Right atrium auricular region (tissue), 2 donors: ENCODE measurements around the gene ZBTB18. TPM values are rescaled to one million over a fixed set of nuclear protein-coding genes. Genes with fewer than 3 reads are reported as not detected.

Experiments
- DNase-seq: peaks from one replicate; pipeline ENCODE4 v3.0.0-alpha.2; 2019; ENCODE audit warnings: low spot score
- H3K27ac ChIP-seq, 2 donors: fragments of 200-600 bp; sonication (generic); 1 replicate in 1 of 2; 2 replicates in 1 of 2; pipeline ENCODE4 v1.5.1; 2016 to 2019
- H3K27me3 ChIP-seq, 2 donors: fragments of 200-600 bp; sonication (generic); one replicate each; pipeline versions ENCODE4 v1.5.1 to v1.6.0; 2017 to 2019
- H3K36me3 ChIP-seq: fragments of 200-600 bp; sonication (generic); one replicate; pipeline ENCODE4 v1.5.1; 2016
- H3K4me1 ChIP-seq, 2 donors: fragments of 200-600 bp; sonication (generic); one replicate each; pipeline versions ENCODE4 v1.5.1 to v1.6.0; 2017 to 2019
- H3K4me3 ChIP-seq, 2 donors: fragments of 200-600 bp; sonication (generic); 1 replicate in 1 of 2; 2 replicates in 1 of 2; pipeline ENCODE4 v1.5.1; 2017 to 2019; ENCODE audit warnings: mild to moderate bottlenecking in 1 of 2, moderate library complexity in 1 of 2
- H3K9me3 ChIP-seq, 2 donors: fragments of 200-600 bp; sonication (generic); one replicate each; pipeline ENCODE4 v1.5.1; 2019
- total RNA-seq, 2 donors: library from RNA; depleted of rRNA; stranded (reverse); fragments of >200 nt; gene quantifications; one replicate each; pipeline ENCODE4 v1.1.0, GENCODE V29; 2016
- TF ChIP-seq, protein P1 (sequence below), 2 donors: fragments of 200-600 bp; sonication (generic); IDR thresholded peaks; one replicate each; pipeline ENCODE4 v1.5.1; 2019; ENCODE audit warnings: antibody characterized with exemption in 2 of 2

ZBTB18 gene
- total RNA-seq, 2 donors from 2014 or later, result 14.9 to 19.7 TPM

DNA sequence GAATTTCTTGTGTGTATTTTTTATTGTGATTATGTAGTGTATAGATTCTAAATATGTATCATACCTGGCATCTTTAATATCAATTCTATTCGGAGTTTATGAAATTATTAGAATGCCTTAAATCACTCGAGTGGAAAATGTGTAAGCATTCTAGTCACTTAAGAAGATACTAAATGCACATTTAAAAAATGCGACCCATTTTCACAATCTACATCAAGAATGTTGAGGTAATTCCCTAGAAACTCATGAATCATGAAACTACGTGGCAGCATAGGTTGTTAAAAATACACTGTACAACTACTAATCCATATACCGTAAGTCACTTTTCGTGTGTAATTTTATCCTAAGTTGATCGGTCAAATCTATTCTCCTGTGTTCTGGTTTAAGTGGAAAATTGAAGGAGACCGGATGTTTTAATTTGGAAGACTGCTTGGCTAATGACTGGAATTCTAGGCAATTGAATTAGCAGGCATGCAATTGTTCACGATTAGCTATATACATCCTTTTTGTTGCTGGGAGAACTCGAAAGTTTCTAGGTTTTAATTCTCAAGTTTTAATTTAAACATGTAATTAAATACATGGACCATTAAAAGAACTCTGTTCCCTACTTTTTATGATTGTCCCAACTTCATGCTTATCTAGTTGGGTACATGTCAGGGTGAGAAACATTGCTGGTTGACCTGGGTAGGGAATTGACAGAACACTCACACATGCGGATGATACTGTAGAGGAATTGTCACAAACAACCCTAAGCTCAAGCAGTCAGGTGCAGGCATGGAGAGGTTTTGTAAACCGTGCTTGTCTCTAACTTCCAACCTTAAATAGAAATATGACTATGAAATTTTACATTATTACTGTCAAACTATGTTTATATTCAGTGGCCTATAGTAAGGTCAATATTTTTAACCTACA lies 6.6 kb downstream of the ZBTB18 start:
- Histone ChIP-seq H3K4me3 (no peak overlapping the region), H3K9me3 (no peaks in the 10 kb centered on the region), H3K4me1 (no peaks in the 10 kb centered on the region), H3K27ac (no peak overlapping the region), H3K27me3 (no peaks in the 10 kb centered on the region), H3K36me3 (peaks cover 15% of the 10 kb centered on the region)
- TF ChIP-seq, protein P1, sequence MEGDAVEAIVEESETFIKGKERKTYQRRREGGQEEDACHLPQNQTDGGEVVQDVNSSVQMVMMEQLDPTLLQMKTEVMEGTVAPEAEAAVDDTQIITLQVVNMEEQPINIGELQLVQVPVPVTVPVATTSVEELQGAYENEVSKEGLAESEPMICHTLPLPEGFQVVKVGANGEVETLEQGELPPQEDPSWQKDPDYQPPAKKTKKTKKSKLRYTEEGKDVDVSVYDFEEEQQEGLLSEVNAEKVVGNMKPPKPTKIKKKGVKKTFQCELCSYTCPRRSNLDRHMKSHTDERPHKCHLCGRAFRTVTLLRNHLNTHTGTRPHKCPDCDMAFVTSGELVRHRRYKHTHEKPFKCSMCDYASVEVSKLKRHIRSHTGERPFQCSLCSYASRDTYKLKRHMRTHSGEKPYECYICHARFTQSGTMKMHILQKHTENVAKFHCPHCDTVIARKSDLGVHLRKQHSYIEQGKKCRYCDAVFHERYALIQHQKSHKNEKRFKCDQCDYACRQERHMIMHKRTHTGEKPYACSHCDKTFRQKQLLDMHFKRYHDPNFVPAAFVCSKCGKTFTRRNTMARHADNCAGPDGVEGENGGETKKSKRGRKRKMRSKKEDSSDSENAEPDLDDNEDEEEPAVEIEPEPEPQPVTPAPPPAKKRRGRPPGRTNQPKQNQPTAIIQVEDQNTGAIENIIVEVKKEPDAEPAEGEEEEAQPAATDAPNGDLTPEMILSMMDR (IDR thresholded peaks at IDR 0.05), result no peak
- no peak for DNase-seq

DNA sequence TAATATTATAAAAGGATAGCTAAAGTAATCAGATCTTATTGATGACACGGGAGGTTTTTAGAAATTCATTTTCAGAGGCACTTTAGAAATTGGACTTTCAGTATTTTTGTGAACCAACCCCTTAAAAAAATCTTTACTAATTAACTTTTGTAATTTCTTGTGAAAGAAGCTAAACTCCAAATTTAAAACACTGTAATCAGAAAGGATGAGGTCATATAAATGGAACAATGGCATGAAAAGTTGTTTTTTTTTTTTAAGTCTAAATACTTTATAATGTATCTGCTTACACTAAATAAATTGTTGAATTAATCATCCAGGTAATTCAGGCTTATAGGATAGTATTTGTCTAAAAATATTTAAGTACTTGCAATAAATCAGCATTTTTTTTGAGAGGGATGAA lies 9.0 kb downstream of the ZBTB18 start:
- no peak for DNase-seq
- H3K27ac ChIP-seq, result no peak overlapping the region
- no peaks in the 10 kb centered on the region for H3K27me3 ChIP-seq
- H3K4me1 ChIP-seq, result no peaks in the 10 kb centered on the region
- H3K4me3 ChIP-seq, result no peak overlapping the region
- H3K9me3 ChIP-seq, result no peaks in the 10 kb centered on the region
- H3K36me3 ChIP-seq, result peaks cover 3% of the 10 kb centered on the region
- TF ChIP-seq, protein P1 (IDR thresholded peaks at IDR 0.05), result no peak

DNA sequence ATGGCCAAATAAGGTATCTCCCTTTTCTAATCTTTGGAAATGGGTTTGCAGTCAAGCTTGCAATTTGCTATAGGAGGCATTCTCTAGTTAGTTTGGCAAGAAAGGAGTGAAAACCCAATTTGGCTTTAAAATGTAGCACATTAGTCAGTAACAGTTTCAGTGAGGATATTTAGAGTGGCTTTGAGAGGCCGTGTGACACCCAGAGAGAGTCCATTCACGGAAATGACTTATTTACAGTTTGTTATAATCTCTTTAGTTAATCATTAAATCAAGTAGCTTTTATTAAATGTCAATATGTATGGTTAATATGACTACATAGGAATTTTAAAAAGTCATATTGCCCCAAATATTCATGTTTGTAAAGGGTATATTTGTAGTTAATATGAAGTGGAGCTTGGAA lies 9.6 kb downstream of the ZBTB18 start:
- no peak overlapping the region for H3K4me3 ChIP-seq
- no peaks in the 10 kb centered on the region for H3K27me3 ChIP-seq
- H3K27ac ChIP-seq, result no peak overlapping the region
- no peaks in the 10 kb centered on the region for H3K9me3 ChIP-seq
- DNase-seq, result no peak
- TF ChIP-seq, protein P1 (IDR thresholded peaks at IDR 0.05), result no peak
- no peaks in the 10 kb centered on the region for H3K36me3 ChIP-seq
- no peaks in the 10 kb centered on the region for H3K4me1 ChIP-seq

DNA sequence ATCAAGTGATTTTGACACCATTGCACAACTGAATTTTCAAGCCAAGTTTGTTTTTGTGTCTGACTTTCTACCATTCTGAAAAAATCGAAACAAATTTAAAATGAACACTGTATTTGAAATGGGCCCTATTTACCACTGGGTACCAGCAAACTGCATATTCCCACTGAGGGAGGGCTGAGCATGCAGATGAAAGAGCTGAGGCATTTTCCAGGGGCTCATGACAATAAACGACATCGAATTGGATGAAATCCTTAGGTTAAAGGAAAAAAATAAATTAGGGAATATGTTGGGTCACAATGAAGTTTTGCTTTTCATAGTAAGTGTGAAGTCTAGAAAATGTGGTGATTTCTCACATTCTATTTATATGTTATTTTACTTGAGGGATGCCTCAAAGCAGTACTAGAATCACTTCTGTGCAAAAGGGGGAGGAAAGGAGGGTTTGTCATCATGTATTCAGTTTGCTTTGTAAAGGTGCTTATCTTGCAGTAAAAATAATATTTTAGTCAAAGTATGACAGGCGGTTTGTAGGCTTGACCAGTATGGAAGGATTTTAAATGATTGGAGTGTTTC lies 11.2 kb downstream of the ZBTB18 start:
- Histone ChIP-seq H3K27me3 (no peaks in the 10 kb centered on the region), H3K36me3 (no peaks in the 10 kb centered on the region), H3K4me1 (no peaks in the 10 kb centered on the region), H3K4me3 (no peak overlapping the region), H3K27ac (no peak overlapping the region), H3K9me3 (no peaks in the 10 kb centered on the region)
- no peak for DNase-seq
- TF ChIP-seq, protein P1 (IDR thresholded peaks at IDR 0.05), result no peak

DNA sequence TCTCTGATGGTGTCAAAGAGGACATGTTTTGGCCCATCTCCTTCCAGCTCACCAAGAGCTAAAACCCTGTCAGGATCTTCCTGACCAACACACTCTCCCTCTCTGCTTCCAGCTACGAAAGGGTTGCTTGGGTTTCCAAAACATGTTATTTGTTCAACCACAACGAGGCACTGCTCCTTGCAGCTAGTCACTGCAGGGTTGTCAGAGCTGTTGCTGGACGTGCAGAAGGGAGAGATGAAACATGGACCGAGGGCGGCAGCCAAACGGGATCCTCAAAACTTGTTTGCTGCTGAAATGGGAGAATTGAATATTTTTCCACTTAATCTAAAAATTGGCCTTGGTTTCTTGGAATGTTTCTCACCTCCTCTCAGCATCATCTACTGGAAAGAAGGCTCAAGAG lies 12.4 kb downstream of the ZBTB18 start:
- Histone ChIP-seq H3K27me3 (no peaks in the 10 kb centered on the region), H3K27ac (no peak overlapping the region), H3K9me3 (no peaks in the 10 kb centered on the region), H3K4me1 (no peaks in the 10 kb centered on the region), H3K4me3 (no peak overlapping the region), H3K36me3 (no peaks in the 10 kb centered on the region)
- TF ChIP-seq, protein P1 (IDR thresholded peaks at IDR 0.05), result no peak
- peak; percentile 55 for DNase-seq
